ENCODE measurements around the gene LGALS3.

- TF ChIP-seq, protein P1, sequence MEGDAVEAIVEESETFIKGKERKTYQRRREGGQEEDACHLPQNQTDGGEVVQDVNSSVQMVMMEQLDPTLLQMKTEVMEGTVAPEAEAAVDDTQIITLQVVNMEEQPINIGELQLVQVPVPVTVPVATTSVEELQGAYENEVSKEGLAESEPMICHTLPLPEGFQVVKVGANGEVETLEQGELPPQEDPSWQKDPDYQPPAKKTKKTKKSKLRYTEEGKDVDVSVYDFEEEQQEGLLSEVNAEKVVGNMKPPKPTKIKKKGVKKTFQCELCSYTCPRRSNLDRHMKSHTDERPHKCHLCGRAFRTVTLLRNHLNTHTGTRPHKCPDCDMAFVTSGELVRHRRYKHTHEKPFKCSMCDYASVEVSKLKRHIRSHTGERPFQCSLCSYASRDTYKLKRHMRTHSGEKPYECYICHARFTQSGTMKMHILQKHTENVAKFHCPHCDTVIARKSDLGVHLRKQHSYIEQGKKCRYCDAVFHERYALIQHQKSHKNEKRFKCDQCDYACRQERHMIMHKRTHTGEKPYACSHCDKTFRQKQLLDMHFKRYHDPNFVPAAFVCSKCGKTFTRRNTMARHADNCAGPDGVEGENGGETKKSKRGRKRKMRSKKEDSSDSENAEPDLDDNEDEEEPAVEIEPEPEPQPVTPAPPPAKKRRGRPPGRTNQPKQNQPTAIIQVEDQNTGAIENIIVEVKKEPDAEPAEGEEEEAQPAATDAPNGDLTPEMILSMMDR (optimal IDR thresholded peaks at IDR 0.05 in 1 of 3, IDR thresholded peaks at IDR 0.05 in 1 of 3, conservative IDR thresholded peaks at IDR 0.05 in 1 of 3; ENCODE audit: extremely low read depth in 1 of 3, insufficient read depth in 2 of 3, low read length in 3 of 3) = no peak
- TF ChIP-seq EZH2 (IDR thresholded peaks at IDR 0.05; ENCODE audit: low read length) = no peak
Measured at GRCh38 chr14:55126034-55126433, 3.0 kb upstream of the LGALS3 start.

All from keratinocyte (primary cell).